RKO (cell line): Measurements from ENCODE around the gene SMARCC1.

Experiments used
- DNase-seq: peaks from one replicate; pipeline ENCODE4 v3.0.0-alpha.2; 2016; ENCODE audit warnings: low spot score

SMARCC1 gene

DNA sequence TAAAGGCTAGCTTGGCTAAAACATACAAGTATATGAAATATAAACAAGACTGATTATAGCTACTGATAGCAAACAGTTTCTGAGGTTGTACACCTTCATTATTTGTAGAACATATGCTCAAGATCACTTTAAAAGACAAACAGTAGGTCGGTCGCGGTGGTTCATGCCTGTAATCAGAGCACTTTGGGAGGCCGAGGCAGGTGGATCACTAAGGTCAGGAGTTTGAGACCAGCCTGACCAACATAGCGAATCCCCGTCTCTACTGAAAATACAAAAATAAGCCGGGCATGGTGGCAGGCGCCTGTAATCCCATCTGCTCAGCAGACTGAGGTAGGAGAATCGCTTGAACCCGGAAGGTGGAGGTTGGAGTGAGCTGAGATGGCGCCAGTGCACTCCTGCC, 80.3 kb downstream of the SMARCC1 start:
- no peak for DNase-seq

GRCh38 chr3:47692158-47692557, 89.5 kb downstream of the SMARCC1 start:
- no peak for DNase-seq

GRCh38 chr3:47688488-47688887, 93.2 kb downstream of the SMARCC1 start:
- no peak for DNase-seq

DNA sequence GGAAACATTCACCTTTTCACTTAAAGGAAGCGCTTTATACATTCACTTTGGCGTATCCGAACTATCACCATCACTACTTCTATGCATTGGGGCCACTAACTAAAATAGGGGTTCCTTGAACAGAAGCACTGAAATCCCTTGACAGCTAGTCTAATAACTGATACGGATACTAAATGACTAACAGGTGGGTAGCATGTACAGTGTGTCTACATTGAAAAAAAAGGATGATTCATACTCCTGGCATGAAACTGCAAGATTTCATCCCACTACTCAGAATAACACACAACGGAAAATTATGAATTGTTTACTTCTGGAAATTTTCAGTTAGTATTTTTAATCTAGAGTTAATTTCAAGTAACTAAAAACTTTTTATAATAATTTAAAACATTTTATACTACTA, 96.7 kb downstream of the SMARCC1 start:
- DNase-seq = peak; percentile 26

- no peak for DNase-seq
Observed at GRCh38 chr3:47681016-47681415, 100.7 kb downstream of the SMARCC1 start.

DNA sequence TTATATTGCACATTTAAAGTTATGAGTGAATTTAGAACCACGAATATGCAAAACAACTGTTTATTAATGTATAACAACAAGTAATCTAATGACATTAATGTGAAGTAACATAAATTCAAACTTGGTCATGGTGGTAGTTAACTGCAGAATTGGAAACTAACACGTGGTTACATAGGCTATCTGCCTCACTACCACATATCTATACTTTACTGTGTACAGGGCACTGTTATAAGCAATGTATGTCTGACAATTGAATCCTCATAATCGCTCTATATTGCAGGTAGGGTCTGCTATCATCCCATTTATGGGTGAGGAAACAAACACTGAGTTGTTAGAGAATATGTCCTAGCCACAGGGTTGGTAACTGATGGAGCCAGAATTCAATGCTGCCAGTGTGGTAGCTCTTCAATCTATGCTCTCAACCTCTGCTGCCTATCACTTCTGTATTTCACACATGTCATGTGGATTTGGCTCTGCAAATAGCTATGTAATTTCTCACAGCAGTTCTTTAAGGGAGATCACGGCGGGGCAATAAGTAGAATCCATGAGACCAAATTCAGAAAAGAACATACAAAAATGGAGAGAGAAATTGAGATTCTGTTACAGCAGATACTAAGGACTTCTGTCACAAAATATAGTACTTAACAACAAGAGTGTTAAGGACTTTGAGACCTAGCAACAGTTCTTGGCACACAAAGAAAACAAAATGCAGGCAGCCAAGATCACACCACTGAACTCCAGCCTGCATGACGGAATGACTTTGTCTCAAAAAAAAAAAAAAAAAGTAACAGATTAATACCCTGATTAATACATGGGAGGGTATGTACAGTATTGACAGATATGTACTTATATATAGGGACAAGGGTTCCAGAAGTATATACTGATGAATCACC, 103.0 kb downstream of the SMARCC1 start:
- no peak for DNase-seq

- DNase-seq = no peak
Observed at GRCh38 chr3:47669026-47669749, 112.5 kb downstream of the SMARCC1 start.

- DNase-seq = no peak
Observed at GRCh38 chr3:47666118-47666517, 115.6 kb downstream of the SMARCC1 start.

DNA sequence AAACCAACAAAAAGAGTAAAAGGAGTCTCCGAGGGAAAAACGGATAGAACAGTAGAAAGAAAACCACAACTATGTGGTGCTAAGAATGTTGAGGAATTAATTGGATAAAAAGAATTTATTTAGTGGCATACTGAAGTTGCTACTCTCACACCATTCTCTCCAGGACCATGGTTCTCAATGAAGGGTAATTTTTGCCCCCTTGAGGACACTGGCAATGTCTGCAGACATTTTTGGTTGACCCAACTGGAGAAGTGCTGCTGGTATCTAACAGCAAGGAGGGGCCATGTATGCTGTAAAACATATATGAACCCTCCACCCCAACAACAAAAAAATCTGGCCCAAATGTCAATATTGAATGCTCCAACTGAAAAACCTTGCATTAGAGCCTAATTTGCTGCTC, 117.2 kb downstream of the SMARCC1 start:
- peak; percentile 45 for DNase-seq

DNA sequence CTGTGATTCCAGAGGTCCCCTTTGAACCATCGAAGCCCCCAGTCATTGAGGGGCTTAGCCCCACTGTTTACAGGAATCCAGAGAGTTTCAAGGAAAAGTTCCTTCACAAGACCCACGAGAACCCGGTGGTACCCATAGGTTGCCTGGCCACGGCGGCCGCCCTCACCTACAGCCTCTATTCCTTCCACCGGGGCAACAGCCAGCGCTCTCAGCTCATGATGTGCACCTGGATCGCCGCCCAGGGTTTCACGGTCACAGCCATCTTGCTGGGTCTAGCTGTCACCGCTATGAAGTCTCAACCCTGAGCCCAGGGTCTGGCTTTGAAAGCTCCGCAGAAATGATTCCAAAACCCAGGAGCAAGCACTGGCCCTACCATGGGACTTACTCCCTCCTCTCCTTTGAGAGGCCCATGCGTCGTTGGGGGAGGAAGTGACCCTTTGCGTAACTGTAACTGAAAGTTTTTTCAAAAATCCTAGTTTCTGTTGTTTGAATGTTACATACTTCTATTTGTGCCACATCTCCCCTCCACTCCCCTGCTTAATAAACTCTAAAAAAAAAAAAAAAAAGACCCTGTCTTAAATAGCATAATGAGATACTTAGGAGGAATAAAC, 118.0 kb downstream of the SMARCC1 start:
- DNase-seq = no peak

DNA sequence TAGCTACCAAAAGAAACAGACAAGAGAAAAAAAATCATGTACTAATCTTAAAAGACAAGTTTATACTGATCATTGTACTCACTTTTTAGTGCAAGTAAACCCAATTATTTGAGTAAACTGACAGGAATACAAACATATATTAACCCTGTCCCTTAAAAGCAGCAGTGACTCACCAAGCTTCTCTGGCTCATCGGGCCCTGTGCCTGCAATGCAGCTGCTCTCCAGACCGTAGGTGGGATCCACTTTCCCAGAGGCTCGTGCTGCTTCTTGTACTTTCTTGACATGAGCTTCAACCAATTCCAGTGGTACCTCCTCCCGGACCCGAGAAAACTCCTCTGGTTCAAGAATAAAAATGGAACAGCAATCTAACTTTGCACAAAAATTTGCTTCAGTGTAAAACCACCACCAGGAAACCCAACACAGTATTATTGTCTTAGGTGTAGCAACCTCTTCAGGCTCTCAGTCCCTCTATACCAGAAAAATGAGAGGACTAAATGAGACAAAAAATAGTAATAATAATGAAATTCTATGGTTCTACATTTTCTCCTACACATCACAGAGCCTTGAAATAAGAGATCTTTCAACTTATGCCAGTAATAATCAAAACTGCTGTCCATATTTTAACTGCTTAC, 120.5 kb downstream of the SMARCC1 start:
- DNase-seq = peak; percentile 60

GRCh38 chr3:47658444-47658843, 123.2 kb downstream of the SMARCC1 start:
- no peak for DNase-seq

GRCh38 chr3:47652142-47652541, 129.6 kb downstream of the SMARCC1 start:
- DNase-seq = no peak

DNA sequence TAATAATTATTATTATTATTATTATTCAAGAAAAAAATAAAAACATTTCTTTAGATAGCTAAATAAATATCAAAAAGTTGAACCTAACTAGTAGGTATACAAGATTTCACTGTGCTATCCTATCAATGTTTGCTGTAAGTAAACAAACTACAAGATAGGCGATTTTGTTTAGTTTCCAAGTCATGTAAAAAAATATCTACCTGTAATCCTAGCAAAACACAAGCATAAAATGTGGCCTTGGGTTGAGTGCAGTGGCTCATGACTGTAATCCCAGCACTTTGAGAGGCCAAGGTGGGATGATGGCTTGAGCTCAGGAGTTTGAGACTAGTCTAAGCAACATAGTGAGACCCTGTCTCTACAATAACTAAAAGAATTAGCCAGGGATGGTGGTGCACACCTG, 131.4 kb downstream of the SMARCC1 start:
- DNase-seq = no peak

GRCh38 chr3:47647550-47647949, 134.1 kb downstream of the SMARCC1 start:
- no peak for DNase-seq

DNA sequence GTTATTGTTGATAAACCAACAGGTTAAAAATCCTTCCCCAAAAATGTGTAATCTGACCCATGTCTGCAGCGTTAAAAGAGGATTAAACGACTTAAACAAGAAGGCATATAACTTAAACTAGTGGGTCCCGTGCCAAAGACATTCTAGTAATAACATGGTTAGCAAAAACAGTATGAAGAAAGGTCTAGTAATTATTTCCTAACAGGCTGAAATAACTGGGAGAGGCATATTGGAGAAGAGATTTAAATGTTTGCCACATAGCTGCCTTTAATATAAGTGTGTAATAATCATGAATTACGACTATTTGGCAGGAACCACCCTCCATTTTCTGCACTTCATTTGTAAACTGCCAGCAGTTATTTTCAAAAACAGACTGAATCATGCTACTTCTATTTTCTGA, 135.3 kb downstream of the SMARCC1 start:
- DNase-seq = no peak

DNA sequence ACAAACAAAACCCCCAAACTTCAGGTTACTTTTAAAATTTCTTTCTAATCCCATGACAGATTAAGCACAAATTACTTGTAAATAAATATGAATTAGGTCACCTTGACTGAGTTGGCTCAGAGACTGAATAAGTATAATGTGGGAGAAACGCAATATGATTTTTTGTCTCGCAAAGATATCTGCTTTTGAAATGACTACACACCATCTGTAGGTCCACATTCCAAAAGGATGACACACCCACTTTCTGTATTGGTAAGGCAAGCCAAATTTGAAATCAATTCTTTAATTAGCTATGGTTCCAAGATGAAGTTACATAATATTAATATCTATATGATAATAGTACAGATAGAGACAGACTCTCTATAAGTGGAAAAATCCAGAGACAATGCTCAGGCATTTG, 136.1 kb downstream of the SMARCC1 start:
- no peak for DNase-seq

DNA sequence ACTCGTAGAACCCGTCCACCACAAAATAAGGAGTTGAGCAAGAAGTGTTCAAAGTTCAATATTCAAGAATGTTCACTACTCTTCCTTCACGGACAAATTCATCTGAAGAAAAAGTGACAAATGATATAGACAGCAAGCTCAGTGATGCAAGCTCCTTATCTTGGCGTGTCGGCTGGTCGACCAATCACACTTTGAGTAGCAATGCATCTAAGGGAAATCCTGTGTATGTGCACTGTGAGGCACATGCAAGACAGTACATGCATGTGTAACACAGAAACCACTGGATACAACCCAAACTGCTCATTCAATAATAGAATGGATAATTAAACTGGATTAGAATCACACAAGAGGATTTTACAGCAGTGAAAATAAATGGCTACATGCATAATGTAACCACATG, 138.6 kb downstream of the SMARCC1 start:
- DNase-seq = no peak

GRCh38 chr3:47641739-47642138, 140.0 kb downstream of the SMARCC1 start:
- no peak for DNase-seq

GRCh38 chr3:47636921-47637320, 144.8 kb downstream of the SMARCC1 start:
- DNase-seq = no peak

DNA sequence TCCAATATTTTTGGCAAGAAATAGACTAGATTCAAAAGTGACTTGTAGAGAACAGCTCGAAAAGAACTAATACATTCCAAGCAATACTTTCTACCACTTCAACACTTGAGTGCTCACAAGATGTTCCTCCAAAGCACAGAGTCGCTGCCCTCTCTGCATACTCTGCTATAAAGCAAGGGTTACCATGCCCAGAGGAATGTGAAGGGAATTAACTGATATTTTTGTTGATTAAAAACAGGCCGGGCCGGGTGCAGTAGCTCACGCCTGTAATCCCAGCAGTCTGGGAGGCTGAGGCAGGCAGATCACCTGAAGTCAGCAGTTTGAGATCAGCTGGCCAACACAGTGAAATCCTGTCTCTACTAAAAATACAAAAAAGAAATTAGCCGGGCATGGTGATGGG, 145.5 kb downstream of the SMARCC1 start:
- no peak for DNase-seq

GRCh38 chr3:47635536-47635935, 146.2 kb downstream of the SMARCC1 start:
- no peak for DNase-seq

DNA sequence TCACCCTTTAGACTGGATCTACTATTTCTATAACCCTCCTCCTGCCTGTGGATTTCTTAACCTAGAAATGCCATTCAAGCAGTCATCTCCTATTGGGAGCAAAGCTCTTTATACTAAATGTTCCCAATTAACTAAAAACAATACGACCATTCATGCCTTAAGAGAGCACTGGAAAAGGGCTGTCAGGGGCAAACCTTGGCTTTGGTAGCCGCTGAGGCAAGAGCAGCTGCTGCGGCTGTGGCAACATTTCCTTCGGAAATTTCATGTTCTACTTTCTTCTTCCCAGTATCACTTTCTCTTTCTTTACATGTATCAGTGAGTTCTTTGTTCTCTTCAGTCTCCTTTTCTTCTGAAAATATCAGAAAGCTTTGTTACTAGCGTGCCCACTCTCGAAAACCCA, 146.7 kb downstream of the SMARCC1 start:
- DNase-seq = no peak
